SU-DHL-6 (cell line): Measurements from ENCODE around the gene LRIT3.

Experiments used
- EZH2phosphoT487 ChIP-seq: fragments of 200-600 bp; sonication (generic), shearing (Covaris generic); conservative IDR thresholded peaks from 2 replicates; pipeline ENCODE4 v1.6.1; 2018; ENCODE audit warnings: mild to moderate bottlenecking, antibody characterized with exemption, low read length, moderate library complexity, mixed read lengths
- TF ChIP-seq, protein P1 (sequence below): fragments of 200-600 bp; sonication (generic); IDR thresholded peaks from one replicate; pipeline ENCODE4 v1.5.1; 2017; ENCODE audit warnings: antibody characterized with exemption, mild to moderate bottlenecking, low read length, moderate library complexity; ENCODE audit not compliant: insufficient read depth, poor library complexity, severe bottlenecking

DNA sequence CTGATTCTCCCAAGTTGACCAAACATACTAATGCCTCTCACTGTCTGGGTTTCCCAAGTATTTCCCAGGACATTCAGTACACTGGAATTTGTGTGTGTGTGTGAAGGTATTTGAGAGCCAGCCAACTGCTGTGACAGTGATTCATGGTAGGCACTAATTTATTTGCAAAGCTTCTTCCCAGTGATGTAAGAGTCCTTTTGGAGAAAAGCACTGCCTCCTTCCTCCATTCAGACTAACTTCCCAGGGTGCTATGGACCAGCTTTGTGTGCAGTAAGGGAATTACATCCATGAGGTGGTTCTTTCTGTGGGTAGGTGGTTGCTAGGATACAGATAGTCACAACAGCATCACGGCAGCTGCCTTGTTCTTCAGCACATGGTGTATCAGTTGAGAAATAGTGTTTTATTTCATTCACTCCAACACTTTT is 73.5 kb downstream of the LRIT3 start:
- TF ChIP-seq, protein P1, sequence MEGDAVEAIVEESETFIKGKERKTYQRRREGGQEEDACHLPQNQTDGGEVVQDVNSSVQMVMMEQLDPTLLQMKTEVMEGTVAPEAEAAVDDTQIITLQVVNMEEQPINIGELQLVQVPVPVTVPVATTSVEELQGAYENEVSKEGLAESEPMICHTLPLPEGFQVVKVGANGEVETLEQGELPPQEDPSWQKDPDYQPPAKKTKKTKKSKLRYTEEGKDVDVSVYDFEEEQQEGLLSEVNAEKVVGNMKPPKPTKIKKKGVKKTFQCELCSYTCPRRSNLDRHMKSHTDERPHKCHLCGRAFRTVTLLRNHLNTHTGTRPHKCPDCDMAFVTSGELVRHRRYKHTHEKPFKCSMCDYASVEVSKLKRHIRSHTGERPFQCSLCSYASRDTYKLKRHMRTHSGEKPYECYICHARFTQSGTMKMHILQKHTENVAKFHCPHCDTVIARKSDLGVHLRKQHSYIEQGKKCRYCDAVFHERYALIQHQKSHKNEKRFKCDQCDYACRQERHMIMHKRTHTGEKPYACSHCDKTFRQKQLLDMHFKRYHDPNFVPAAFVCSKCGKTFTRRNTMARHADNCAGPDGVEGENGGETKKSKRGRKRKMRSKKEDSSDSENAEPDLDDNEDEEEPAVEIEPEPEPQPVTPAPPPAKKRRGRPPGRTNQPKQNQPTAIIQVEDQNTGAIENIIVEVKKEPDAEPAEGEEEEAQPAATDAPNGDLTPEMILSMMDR = no peak
- no peak for TF ChIP-seq EZH2phosphoT487
